ENCODE results near the gene DIO3. TPM values are rescaled to one million over a fixed set of nuclear protein-coding genes. Genes with fewer than 3 reads are reported as not detected.

The DIO3 gene
- total and polyA plus RNA-seq, 2 donors (not counting 1 experiment from before 2014, with no cell fraction given) = not detected

GRCh38 chr14:101546706-101547105, 14.6 kb upstream of the DIO3 start:
- no peak overlapping the region for H2AFZ ChIP-seq (ENCODE audit: insufficient read depth, low read depth, low read length, poor library complexity, severe bottlenecking)
- DNase-seq = no peak
- WGBS (ENCODE audit: insufficient coverage) = 92% methylated on average over 10 of the region's 11 CpGs

GRCh38 chr14:101547107-101547738, 14.1 kb upstream of the DIO3 start:
- peaks cover 3% of the 10 kb centered on the region for H3K9me3 Mint-ChIP-seq (ENCODE audit: insufficient read depth)
- H3K36me3 ChIP-seq (replicated peaks in 1 of 2; ENCODE audit: control extremely low read depth in 1 of 2, control insufficient read depth in 1 of 2, extremely low read depth in 1 of 2, insufficient read depth in 2 of 2, low read length in 1 of 2) = no peaks in the 10 kb centered on the region
- DNase-seq (no peak), ATAC-seq (ENCODE audit: low read depth) (no peak)
- ChIA-PET POLR2A (no interaction called here), CTCF (no interaction called here)
- no peak overlapping the region for H3K9ac ChIP-seq (ENCODE audit: low read length)
- WGBS (ENCODE audit: insufficient coverage) = 88% methylated on average over 10 of the region's 10 CpGs
- no peaks in the 10 kb centered on the region for H3K27me3 Mint-ChIP-seq
- H3K27me3 ChIP-seq (replicated peaks in 1 of 4; ENCODE audit: control extremely low read depth in 1 of 4, control insufficient read depth in 3 of 4, insufficient read depth in 4 of 4, low read length in 3 of 4) = no peaks in the 10 kb centered on the region
- no peak overlapping the region for H3K4me3 Mint-ChIP-seq
- intact Hi-C loops (cut with micrococcal nuclease) = no loop called here
- no peaks in the 10 kb centered on the region for H3K4me1 ChIP-seq (ENCODE audit: control insufficient read depth in 2 of 2, insufficient read depth in 2 of 2, low read length in 2 of 2)
- no peak for TF ChIP-seq EZH2 (IDR thresholded peaks at IDR 0.05; ENCODE audit: borderline replicate concordance, insufficient read depth, low read depth, low read length, poor library complexity, severe bottlenecking)
- no peak for TF ChIP-seq CTCF (IDR thresholded peaks at IDR 0.05)
- H3K4me2 ChIP-seq (replicated peaks; ENCODE audit: low read depth, low read length, poor library complexity, severe bottlenecking) = no peak overlapping the region
- no peak overlapping the region for H3K27ac Mint-ChIP-seq
- no peak overlapping the region for H3K4me3 ChIP-seq (ENCODE audit: control extremely low read depth in 1 of 5, extremely low read depth in 1 of 5, insufficient read depth in 1 of 5, low read depth in 2 of 5, low read length in 4 of 5)
- no peaks in the 10 kb centered on the region for H3K4me1 Mint-ChIP-seq
- no peak overlapping the region for H2AFZ ChIP-seq (ENCODE audit: insufficient read depth, low read depth, low read length, poor library complexity, severe bottlenecking)
- peaks cover 0 to 40% (median 0%) of the 10 kb centered on the region in 3 donors for H3K9me3 ChIP-seq (ENCODE audit: control extremely low read depth in 1 of 3, control insufficient read depth in 2 of 3, insufficient read depth in 1 of 3, low read length in 2 of 3)
- H3K27ac ChIP-seq (ENCODE audit: low read length in 2 of 2) = no peak overlapping the region
- no peaks in the 10 kb centered on the region for H4K20me1 ChIP-seq (ENCODE audit: control insufficient read depth, insufficient read depth, low read length, poor library complexity, severe bottlenecking)
- H3K79me2 ChIP-seq (ENCODE audit: control insufficient read depth, insufficient read depth, low read length) = no peaks in the 10 kb centered on the region

More at GRCh38 chr14:101546706-101547105, 14.6 kb upstream of the DIO3 start:
- no peaks in the 10 kb centered on the region for H3K79me2 ChIP-seq (ENCODE audit: control insufficient read depth, insufficient read depth, low read length)
- H4K20me1 ChIP-seq (ENCODE audit: control insufficient read depth, insufficient read depth, low read length, poor library complexity, severe bottlenecking) = no peaks in the 10 kb centered on the region
- Mint-ChIP-seq H3K27me3 (no peaks in the 10 kb centered on the region), H3K4me1 (no peaks in the 10 kb centered on the region), H3K9me3 (ENCODE audit: insufficient read depth) (peaks cover 3% of the 10 kb centered on the region), H3K27ac (no peak overlapping the region), H3K4me3 (no peak overlapping the region)
- intact Hi-C loops (cut with micrococcal nuclease) = no loop called here
- no peak overlapping the region for H3K4me3 ChIP-seq (ENCODE audit: control extremely low read depth in 1 of 5, extremely low read depth in 1 of 5, insufficient read depth in 1 of 5, low read depth in 2 of 5, low read length in 4 of 5)
- no peak for TF ChIP-seq EZH2 (IDR thresholded peaks at IDR 0.05; ENCODE audit: borderline replicate concordance, insufficient read depth, low read depth, low read length, poor library complexity, severe bottlenecking)
- no peak for TF ChIP-seq CTCF (IDR thresholded peaks at IDR 0.05)
- H3K27ac ChIP-seq (ENCODE audit: low read length in 2 of 2) = no peak overlapping the region
- peaks cover 0 to 40% (median 0%) of the 10 kb centered on the region in 3 donors for H3K9me3 ChIP-seq (ENCODE audit: control extremely low read depth in 1 of 3, control insufficient read depth in 2 of 3, insufficient read depth in 1 of 3, low read length in 2 of 3)
- H3K4me2 ChIP-seq (replicated peaks; ENCODE audit: low read depth, low read length, poor library complexity, severe bottlenecking) = no peak overlapping the region
- ATAC-seq (ENCODE audit: low read depth) = no peak
- no peaks in the 10 kb centered on the region for H3K27me3 ChIP-seq (replicated peaks in 1 of 4; ENCODE audit: control extremely low read depth in 1 of 4, control insufficient read depth in 3 of 4, insufficient read depth in 4 of 4, low read length in 3 of 4)
- no peaks in the 10 kb centered on the region for H3K36me3 ChIP-seq (replicated peaks in 1 of 2; ENCODE audit: control extremely low read depth in 1 of 2, control insufficient read depth in 1 of 2, extremely low read depth in 1 of 2, insufficient read depth in 2 of 2, low read length in 1 of 2)
- POLR2A ChIA-PET = no interaction called here
- no peaks in the 10 kb centered on the region for H3K4me1 ChIP-seq (ENCODE audit: control insufficient read depth in 2 of 2, insufficient read depth in 2 of 2, low read length in 2 of 2)
- CTCF ChIA-PET = no interaction called here
- H3K9ac ChIP-seq (ENCODE audit: low read length) = no peak overlapping the region
